Right atrium auricular region (tissue), 2 donors: ENCODE data around the gene MAP1LC3B2. TPM values are rescaled to one million over a fixed set of nuclear protein-coding genes. Genes with fewer than 3 reads are reported as not detected.

Experiments
- DNase-seq: peaks from one replicate; pipeline ENCODE4 v3.0.0-alpha.2; 2019; ENCODE audit warnings: low spot score
- H3K27ac ChIP-seq, 2 donors: fragments of 200-600 bp; sonication (generic); 1 replicate in 1 of 2; 2 replicates in 1 of 2; pipeline ENCODE4 v1.5.1; 2016 to 2019
- H3K27me3 ChIP-seq, 2 donors: fragments of 200-600 bp; sonication (generic); one replicate each; pipeline versions ENCODE4 v1.5.1 to v1.6.0; 2017 to 2019
- H3K36me3 ChIP-seq: fragments of 200-600 bp; sonication (generic); one replicate; pipeline ENCODE4 v1.5.1; 2016
- H3K4me1 ChIP-seq, 2 donors: fragments of 200-600 bp; sonication (generic); one replicate each; pipeline versions ENCODE4 v1.5.1 to v1.6.0; 2017 to 2019
- H3K4me3 ChIP-seq, 2 donors: fragments of 200-600 bp; sonication (generic); 1 replicate in 1 of 2; 2 replicates in 1 of 2; pipeline ENCODE4 v1.5.1; 2017 to 2019; ENCODE audit warnings: mild to moderate bottlenecking in 1 of 2, moderate library complexity in 1 of 2
- H3K9me3 ChIP-seq, 2 donors: fragments of 200-600 bp; sonication (generic); one replicate each; pipeline ENCODE4 v1.5.1; 2019
- CTCF ChIP-seq, 2 donors: fragments of 200-600 bp; sonication (generic); IDR thresholded peaks; one replicate each; pipeline ENCODE4 v1.5.1; 2019; ENCODE audit warnings: antibody characterized with exemption in 2 of 2
- total RNA-seq, 2 donors: library from RNA; depleted of rRNA; stranded (reverse); fragments of >200 nt; gene quantifications; one replicate each; pipeline ENCODE4 v1.1.0, GENCODE V29; 2016

MAP1LC3B2 gene
- total RNA-seq, 2 donors from 2014 or later, result 1.0 to 1.4 TPM

- no peaks in the 10 kb centered on the region for H3K9me3 ChIP-seq
- no peak for DNase-seq
- no peak for TF ChIP-seq CTCF (IDR thresholded peaks at IDR 0.05)
- no peaks in the 10 kb centered on the region for H3K27me3 ChIP-seq
- no peak overlapping the region for H3K4me3 ChIP-seq
- H3K36me3 ChIP-seq, result no peaks in the 10 kb centered on the region
- peaks cover 0 to 12% of the 10 kb centered on the region in 2 donors for H3K4me1 ChIP-seq
- no peak overlapping the region for H3K27ac ChIP-seq
These were observed 51.9 kb downstream of the MAP1LC3B2 start for GRCh38 chr12:116610971-116611541.

GRCh38 chr12:116612436-116612835, 53.3 kb downstream of the MAP1LC3B2 start:
- no peak overlapping the region for H3K27ac ChIP-seq
- no peaks in the 10 kb centered on the region for H3K27me3 ChIP-seq
- no peak for TF ChIP-seq CTCF (IDR thresholded peaks at IDR 0.05)
- no peak overlapping the region for H3K4me3 ChIP-seq
- no peak for DNase-seq
- peaks cover 0 to 12% of the 10 kb centered on the region in 2 donors for H3K4me1 ChIP-seq
- H3K36me3 ChIP-seq, result no peaks in the 10 kb centered on the region
- H3K9me3 ChIP-seq, result no peaks in the 10 kb centered on the region

GRCh38 chr12:116613256-116613655, 54.1 kb downstream of the MAP1LC3B2 start:
- no peaks in the 10 kb centered on the region for H3K9me3 ChIP-seq
- H3K4me1 ChIP-seq, result peaks cover 0 to 12% of the 10 kb centered on the region in 2 donors
- H3K27me3 ChIP-seq, result no peaks in the 10 kb centered on the region
- no peaks in the 10 kb centered on the region for H3K36me3 ChIP-seq
- H3K4me3 ChIP-seq, result no peak overlapping the region
- no peak for DNase-seq
- H3K27ac ChIP-seq, result no peak overlapping the region
- no peak for TF ChIP-seq CTCF (IDR thresholded peaks at IDR 0.05)

GRCh38 chr12:116614194-116614915, 55.2 kb downstream of the MAP1LC3B2 start:
- DNase-seq, result no peak
- H3K4me1 ChIP-seq, result peaks cover 0 to 7% of the 10 kb centered on the region in 2 donors
- no peak for TF ChIP-seq CTCF (IDR thresholded peaks at IDR 0.05)
- no peaks in the 10 kb centered on the region for H3K9me3 ChIP-seq
- H3K27ac ChIP-seq, result no peak overlapping the region
- H3K36me3 ChIP-seq, result no peaks in the 10 kb centered on the region
- H3K27me3 ChIP-seq, result no peaks in the 10 kb centered on the region
- H3K4me3 ChIP-seq, result no peak overlapping the region

GRCh38 chr12:116615141-116615861, 56.1 kb downstream of the MAP1LC3B2 start:
- Histone ChIP-seq H3K36me3 (no peaks in the 10 kb centered on the region), H3K4me3 (no peak overlapping the region), H3K27ac (no peak overlapping the region), H3K4me1 (peaks cover 0 to 4% of the 10 kb centered on the region in 2 donors), H3K27me3 (no peaks in the 10 kb centered on the region), H3K9me3 (no peaks in the 10 kb centered on the region)
- no peak for TF ChIP-seq CTCF (IDR thresholded peaks at IDR 0.05)
- no peak for DNase-seq
